IgD-negative memory B cell (primary cell): ENCODE data around the gene UTP4. TPM values are rescaled to one million over a fixed set of nuclear protein-coding genes. Genes with fewer than 3 reads are reported as not detected.
A peak's percentile ranks its signal among the peaks of the same experiment; 100 is the strongest.
"Not testable (repeated sequence)": the region's sequence is repeated elsewhere in the genome, so short reads cannot be mapped to it uniquely, and the experiment has no call there.

Source experiments
- H3K27ac Mint-ChIP-seq, 3 donors: one replicate each; pipeline ENCODE4 v1.8.0; 2020 to 2022; ENCODE audit warnings: mild to moderate bottlenecking in 3 of 3, mixed read lengths in 3 of 3, moderate library complexity in 1 of 3
- H3K27me3 Mint-ChIP-seq: one replicate; pipeline ENCODE4 v1.8.0; 2021; ENCODE audit warnings: mixed read lengths
- H3K36me3 Mint-ChIP-seq: one replicate; pipeline ENCODE4 v1.8.0; 2020; ENCODE audit warnings: mild to moderate bottlenecking, mixed read lengths
- H3K4me1 Mint-ChIP-seq, 3 donors: one replicate each; pipeline ENCODE4 v1.8.0; 2020 to 2022; ENCODE audit warnings: mixed read lengths in 3 of 3, mild to moderate bottlenecking in 1 of 3
- H3K4me3 Mint-ChIP-seq, 4 donors: one replicate each; pipeline ENCODE4 v1.8.0; 2020 to 2022; ENCODE audit warnings: mild to moderate bottlenecking in 4 of 4, mixed read lengths in 4 of 4, moderate library complexity in 3 of 4
- H3K9me3 Mint-ChIP-seq, 3 donors: one replicate each; pipeline ENCODE4 v1.8.0; 2020 to 2021; ENCODE audit warnings: mixed read lengths in 3 of 3, mild to moderate bottlenecking in 1 of 3
- polyA plus RNA-seq: library from polyadenylated mRNA; unstranded; fragments of 300-500 nt; fragmentation: Illumina TruSeq; gene quantifications from one replicate; pipeline ENCODE4 v1.2.3, GENCODE V29; 2021

The UTP4 gene
- polyA plus RNA-seq, 1 donor from 2014 or later = 55.0 TPM

GRCh38 chr16:69131839-69132423, 518 bp upstream of the UTP4 start:
- H3K4me3 Mint-ChIP-seq = peak overlapping the region; percentile 86 to 98 (median 95)
- no peaks in the 10 kb centered on the region for H3K27me3 Mint-ChIP-seq
- no peaks in the 10 kb centered on the region for H3K36me3 Mint-ChIP-seq
- H3K27ac Mint-ChIP-seq = peak overlapping the region; percentile 88 to 99 (median 95)
- H3K9me3 Mint-ChIP-seq = no peaks in the 10 kb centered on the region
- peaks cover 32 to 44% (median 37%) of the 10 kb centered on the region in 3 donors for H3K4me1 Mint-ChIP-seq

DNA sequence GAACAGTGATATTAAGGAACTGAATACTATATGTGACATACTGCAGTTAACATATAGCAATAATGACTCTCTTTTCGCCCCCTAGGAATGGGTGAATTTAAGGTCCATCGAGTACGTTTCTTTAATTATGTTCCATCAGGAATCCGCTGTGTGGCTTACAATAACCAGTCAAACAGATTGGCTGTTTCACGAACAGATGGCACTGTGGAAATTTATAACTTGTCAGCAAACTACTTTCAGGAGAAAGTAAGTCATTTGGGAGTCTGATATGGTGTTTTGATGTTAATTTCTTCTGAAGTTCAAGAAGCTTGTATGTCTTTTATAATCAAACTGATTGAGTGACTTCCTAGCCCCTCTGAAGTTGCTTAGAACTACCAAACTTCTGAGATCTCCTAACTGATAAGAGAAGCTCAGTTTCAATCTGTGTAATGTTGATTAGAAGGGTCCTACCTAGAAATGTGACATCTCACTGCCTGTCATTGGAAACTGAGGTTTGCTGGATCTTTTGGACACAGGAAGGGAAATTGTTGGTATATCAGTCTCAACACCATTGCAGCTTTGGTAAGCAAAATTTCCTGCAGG, 1.0 kb downstream of the UTP4 start:
- no peaks in the 10 kb centered on the region for H3K27me3 Mint-ChIP-seq
- H3K9me3 Mint-ChIP-seq = no peaks in the 10 kb centered on the region

GRCh38 chr16:69138608-69139007, 6.2 kb downstream of the UTP4 start:
- H3K4me1 Mint-ChIP-seq = peaks cover 10 to 13% (median 12%) of the 10 kb centered on the region in 3 donors
- H3K9me3 Mint-ChIP-seq = no peaks in the 10 kb centered on the region
- H3K27ac Mint-ChIP-seq = no peak overlapping the region
- peaks cover 11% of the 10 kb centered on the region for H3K36me3 Mint-ChIP-seq
- H3K27me3 Mint-ChIP-seq = no peaks in the 10 kb centered on the region
- H3K4me3 Mint-ChIP-seq = peak overlapping the region in 1 of 4 donors; percentile 26

More for the DNA sequence above, 1.0 kb downstream of the UTP4 start:
- peaks cover 5% of the 10 kb centered on the region for H3K36me3 Mint-ChIP-seq
- H3K4me3 Mint-ChIP-seq = peak overlapping the region; percentile 86 to 98 (median 95)
- peaks cover 29 to 38% (median 38%) of the 10 kb centered on the region in 3 donors for H3K4me1 Mint-ChIP-seq
- H3K27ac Mint-ChIP-seq = peak overlapping the region; percentile 84 to 99 (median 96)

DNA sequence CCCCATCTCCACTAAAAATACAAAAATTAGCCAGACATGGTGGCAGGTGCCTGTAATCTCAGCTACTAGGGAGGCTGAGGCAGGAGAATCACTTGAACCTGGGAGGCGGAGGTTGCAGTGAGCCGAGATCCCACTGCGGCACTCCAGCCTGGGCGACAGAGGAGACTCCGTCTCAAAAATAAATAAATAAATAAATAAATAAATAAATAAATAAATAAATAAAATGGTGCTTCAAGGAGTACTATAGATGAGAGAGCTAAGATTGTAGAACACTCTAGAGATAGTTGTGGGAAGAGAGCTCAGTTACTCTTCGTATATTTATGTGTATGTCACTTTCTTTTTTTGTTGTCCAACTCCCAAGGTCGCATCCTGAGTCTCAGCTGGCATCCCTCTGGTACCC, 7.0 kb downstream of the UTP4 start:
- H3K4me3 Mint-ChIP-seq, H3K4me1 Mint-ChIP-seq, H3K27me3 Mint-ChIP-seq, H3K9me3 Mint-ChIP-seq: not testable (repeated sequence)
- Mint-ChIP-seq H3K36me3 (peaks cover 11% of the 10 kb centered on the region), H3K27ac (peak overlapping the region in 1 of 3 donors; percentile 57)

- Mint-ChIP-seq H3K27ac (no peak overlapping the region), H3K36me3 (peaks cover 11% of the 10 kb centered on the region), H3K9me3 (no peaks in the 10 kb centered on the region), H3K4me1 (peaks cover 2 to 5% (median 3%) of the 10 kb centered on the region in 3 donors), H3K27me3 (no peaks in the 10 kb centered on the region), H3K4me3 (no peak overlapping the region)
Measured at GRCh38 chr16:69141014-69141413, 8.6 kb downstream of the UTP4 start.

GRCh38 chr16:69141936-69142335, 9.5 kb downstream of the UTP4 start:
- no peaks in the 10 kb centered on the region for H3K27me3 Mint-ChIP-seq
- peaks cover 11% of the 10 kb centered on the region for H3K36me3 Mint-ChIP-seq
- no peak overlapping the region for H3K4me3 Mint-ChIP-seq
- H3K4me1 Mint-ChIP-seq = peaks cover 2 to 5% (median 3%) of the 10 kb centered on the region in 3 donors
- H3K9me3 Mint-ChIP-seq = no peaks in the 10 kb centered on the region
- H3K27ac Mint-ChIP-seq = no peak overlapping the region

DNA sequence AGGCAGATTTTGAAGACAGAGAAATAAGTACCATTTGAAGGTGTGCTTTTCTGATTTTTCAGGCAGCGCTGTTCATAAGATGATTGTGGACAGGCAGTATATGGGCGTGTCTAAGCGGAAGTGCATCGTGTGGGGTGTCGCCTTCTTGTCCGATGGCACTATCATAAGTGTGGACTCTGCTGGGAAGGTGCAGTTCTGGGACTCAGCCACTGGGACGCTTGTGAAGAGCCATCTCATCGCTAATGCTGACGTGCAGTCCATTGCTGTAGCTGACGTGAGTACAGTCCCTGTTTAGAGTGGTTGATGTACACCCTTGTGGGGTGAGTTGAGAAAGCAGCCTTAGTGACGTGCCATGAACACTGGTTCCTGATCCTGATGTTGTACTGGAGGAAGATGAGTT, 10.7 kb downstream of the UTP4 start:
- peaks cover 0 to 3% (median 2%) of the 10 kb centered on the region in 3 donors for H3K4me1 Mint-ChIP-seq
- H3K36me3 Mint-ChIP-seq = peaks cover 9% of the 10 kb centered on the region
- no peaks in the 10 kb centered on the region for H3K27me3 Mint-ChIP-seq
- H3K9me3 Mint-ChIP-seq = no peaks in the 10 kb centered on the region
- H3K27ac Mint-ChIP-seq = no peak overlapping the region
- H3K4me3 Mint-ChIP-seq = no peak overlapping the region

DNA sequence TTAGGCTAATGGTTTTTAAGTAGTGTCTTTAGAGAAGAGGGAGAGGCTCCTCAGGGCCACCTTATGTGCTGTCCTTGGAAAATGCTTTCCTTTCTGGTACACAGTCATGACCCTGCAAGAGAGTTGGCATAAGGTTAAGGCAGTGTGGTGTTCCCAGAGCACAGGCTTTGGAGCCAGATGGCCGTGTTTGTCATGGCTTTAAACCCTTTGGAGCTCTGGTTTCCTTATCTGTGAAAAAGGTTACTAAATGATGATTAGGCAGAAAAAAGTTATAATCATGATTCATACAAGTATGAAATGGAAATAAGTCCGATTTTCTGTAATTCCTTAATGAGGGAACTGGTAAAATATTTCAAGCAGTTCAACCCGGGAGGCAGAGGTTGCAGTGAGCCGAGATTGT, 13.2 kb downstream of the UTP4 start:
- Mint-ChIP-seq H3K36me3 (peaks cover 7% of the 10 kb centered on the region), H3K4me1 (peaks cover 0 to 5% (median 3%) of the 10 kb centered on the region in 3 donors), H3K27ac (no peak overlapping the region), H3K4me3 (no peak overlapping the region), H3K27me3 (no peaks in the 10 kb centered on the region), H3K9me3 (no peaks in the 10 kb centered on the region)

GRCh38 chr16:69149621-69150020, 17.2 kb downstream of the UTP4 start:
- not testable (repeated sequence) for H3K9me3 Mint-ChIP-seq, H3K36me3 Mint-ChIP-seq, H3K27me3 Mint-ChIP-seq, H3K27ac Mint-ChIP-seq, H3K4me3 Mint-ChIP-seq, H3K4me1 Mint-ChIP-seq

DNA sequence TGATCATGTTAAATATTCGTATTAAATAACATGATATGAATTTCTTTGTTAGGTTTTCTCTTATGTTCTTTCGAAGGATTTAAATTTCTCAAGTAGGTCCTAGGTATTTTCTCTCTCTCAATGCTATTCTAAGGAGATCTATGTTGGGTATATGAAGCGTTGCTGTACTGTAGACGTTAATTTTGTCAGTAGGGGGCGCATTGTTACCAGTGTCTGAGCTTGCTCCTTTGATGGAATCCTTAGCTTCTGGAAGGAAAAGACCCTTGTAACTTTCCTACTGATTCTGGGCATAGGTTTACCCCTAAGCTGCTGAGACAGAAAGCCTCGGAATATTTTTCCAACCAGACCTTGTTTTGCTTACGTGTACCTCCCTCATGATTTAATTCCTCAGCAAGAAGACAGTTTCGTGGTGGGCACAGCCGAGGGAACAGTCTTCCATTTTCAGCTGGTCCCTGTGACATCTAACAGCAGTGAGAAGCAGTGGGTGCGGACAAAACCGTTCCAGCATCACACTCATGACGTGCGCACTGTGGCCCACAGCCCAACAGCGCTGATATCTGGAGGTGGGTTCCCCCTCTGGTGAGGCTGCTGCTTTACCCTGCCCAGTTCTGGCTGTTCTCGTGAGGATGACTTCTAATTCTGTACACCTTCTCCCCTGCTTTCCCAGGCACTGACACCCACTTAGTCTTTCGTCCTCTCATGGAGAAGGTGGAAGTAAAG, 17.9 kb downstream of the UTP4 start:
- H3K36me3 Mint-ChIP-seq = peaks cover 1% of the 10 kb centered on the region
- peak overlapping the region in 1 of 3 donors; percentile 3 for H3K27ac Mint-ChIP-seq
- H3K27me3 Mint-ChIP-seq = no peaks in the 10 kb centered on the region
- H3K9me3 Mint-ChIP-seq = no peaks in the 10 kb centered on the region
- no peak overlapping the region for H3K4me3 Mint-ChIP-seq
- peaks cover 0 to 3% (median 3%) of the 10 kb centered on the region in 3 donors for H3K4me1 Mint-ChIP-seq

- Mint-ChIP-seq H3K4me3 (peak overlapping the region in 1 of 4 donors; percentile 17), H3K27me3 (no peaks in the 10 kb centered on the region), H3K36me3 (peaks cover 9% of the 10 kb centered on the region), H3K9me3 (no peaks in the 10 kb centered on the region), H3K27ac (peak overlapping the region in 1 of 3 donors; percentile 31), H3K4me1 (no peaks in the 10 kb centered on the region)
Measured at GRCh38 chr16:69157196-69157595, 24.7 kb downstream of the UTP4 start.

GRCh38 chr16:69160192-69160591, 27.7 kb downstream of the UTP4 start:
- peaks cover 10% of the 10 kb centered on the region for H3K36me3 Mint-ChIP-seq
- H3K9me3 Mint-ChIP-seq = no peaks in the 10 kb centered on the region
- no peaks in the 10 kb centered on the region for H3K27me3 Mint-ChIP-seq
- no peaks in the 10 kb centered on the region for H3K4me1 Mint-ChIP-seq
- no peak overlapping the region for H3K27ac Mint-ChIP-seq
- no peak overlapping the region for H3K4me3 Mint-ChIP-seq

DNA sequence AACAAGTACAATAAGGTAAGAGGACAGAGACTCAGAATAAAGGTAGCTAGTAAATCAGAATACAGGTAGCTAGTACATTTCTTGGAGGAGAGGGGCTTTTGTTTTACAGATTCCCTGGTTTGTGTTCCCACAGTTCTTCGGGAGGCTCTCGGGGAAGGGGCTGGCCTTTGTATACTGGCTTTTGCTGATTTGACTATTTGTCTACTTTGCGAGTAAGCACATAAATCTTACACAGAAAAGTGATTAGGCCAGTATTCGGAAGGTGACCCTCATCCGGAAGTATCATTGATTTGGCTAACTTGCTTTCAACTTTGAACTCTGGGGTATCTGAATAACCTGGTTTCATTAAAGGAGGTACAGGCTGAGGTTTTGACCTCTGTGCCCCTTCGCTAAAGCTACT, 33.1 kb downstream of the UTP4 start:
- Mint-ChIP-seq H3K9me3 (no peaks in the 10 kb centered on the region), H3K4me3 (no peak overlapping the region), H3K27ac (no peak overlapping the region), H3K4me1 (peaks cover 0 to 7% (median 2%) of the 10 kb centered on the region in 3 donors), H3K36me3 (peaks cover 12% of the 10 kb centered on the region), H3K27me3 (no peaks in the 10 kb centered on the region)

GRCh38 chr16:69166221-69166833, 33.9 kb downstream of the UTP4 start:
- Mint-ChIP-seq H3K27ac (peak overlapping the region in 1 of 3 donors; percentile 5), H3K36me3 (peaks cover 12% of the 10 kb centered on the region), H3K4me3 (no peak overlapping the region)

More at GRCh38 chr16:69166221-69166833, 33.9 kb downstream of the UTP4 start:
- Mint-ChIP-seq H3K4me1 (peaks cover 6 to 10% (median 7%) of the 10 kb centered on the region in 3 donors), H3K9me3 (no peaks in the 10 kb centered on the region), H3K27me3 (no peaks in the 10 kb centered on the region)
